Lower leg skin (tissue), 4 donors: ENCODE data around the gene ZNF483. TPM values are rescaled to one million over a fixed set of nuclear protein-coding genes. Genes with fewer than 3 reads are reported as not detected.
"Not testable (repeated sequence)": the region's sequence is repeated elsewhere in the genome, so short reads cannot be mapped to it uniquely, and the experiment has no call there.

Source experiments
- DNase-seq, 2 donors: peaks; one replicate each; pipeline ENCODE4 v3.0.0-alpha.2; 2019; ENCODE audit warnings: low spot score in 2 of 2
- H3K4me3 ChIP-seq: fragments of 200-600 bp; sonication (generic); 2 replicates; pipeline ENCODE4 v1.5.1; 2017; ENCODE audit warnings: mild to moderate bottlenecking, low read depth; ENCODE audit not compliant: poor library complexity, severe bottlenecking
- CTCF ChIP-seq, 3 donors: fragments of 450-650 bp; IDR thresholded peaks; one replicate each; pipeline ENCODE4 v1.5.1; 2016; ENCODE audit warnings: antibody characterized with exemption in 3 of 3, mild to moderate bottlenecking in 3 of 3, moderate library complexity in 2 of 3
- POLR2A ChIP-seq, 2 donors: fragments of 450-650 bp; IDR thresholded peaks; one replicate each; pipeline ENCODE4 v1.6.1; 2016 to 2017; ENCODE audit warnings: antibody characterized with exemption in 2 of 2, mild to moderate bottlenecking in 1 of 2, moderate library complexity in 1 of 2
- WGBS, 2 donors: methylation state at CpG; one replicate each; pipeline ENCODE4 v1.1.5; 2018; 5-methylcytosine and 5-hydroxymethylcytosine counted together
- intact Hi-C: fragments of 100-400 bp; cut with DNase I; formaldehyde crosslinking; loops from one replicate; pipeline ENCODE4 v1.15.0; 2023; ENCODE audit warnings: low total_unique reads
- total RNA-seq, 4 donors: library from RNA; depleted of rRNA; stranded (reverse); fragments of >200 nt; gene quantifications; one replicate each; pipeline ENCODE4 v1.1.0, GENCODE V29; 2016

Gene ZNF483
- total RNA-seq, 4 donors from 2014 or later, result 0.55 to 3.4 (median 2.3) TPM

GRCh38 chr9:111610845-111611244 is 85.9 kb downstream of the ZNF483 start:
- intact Hi-C loops, result no loop called here
- no peak for DNase-seq
- no peak for TF ChIP-seq CTCF (IDR thresholded peaks at IDR 0.05)
- no peak for TF ChIP-seq POLR2A (IDR thresholded peaks at IDR 0.05)
- 46 to 55% methylated on average over 7 of the region's 7 CpGs for WGBS, 2 donors
- no peak overlapping the region for H3K4me3 ChIP-seq

DNA sequence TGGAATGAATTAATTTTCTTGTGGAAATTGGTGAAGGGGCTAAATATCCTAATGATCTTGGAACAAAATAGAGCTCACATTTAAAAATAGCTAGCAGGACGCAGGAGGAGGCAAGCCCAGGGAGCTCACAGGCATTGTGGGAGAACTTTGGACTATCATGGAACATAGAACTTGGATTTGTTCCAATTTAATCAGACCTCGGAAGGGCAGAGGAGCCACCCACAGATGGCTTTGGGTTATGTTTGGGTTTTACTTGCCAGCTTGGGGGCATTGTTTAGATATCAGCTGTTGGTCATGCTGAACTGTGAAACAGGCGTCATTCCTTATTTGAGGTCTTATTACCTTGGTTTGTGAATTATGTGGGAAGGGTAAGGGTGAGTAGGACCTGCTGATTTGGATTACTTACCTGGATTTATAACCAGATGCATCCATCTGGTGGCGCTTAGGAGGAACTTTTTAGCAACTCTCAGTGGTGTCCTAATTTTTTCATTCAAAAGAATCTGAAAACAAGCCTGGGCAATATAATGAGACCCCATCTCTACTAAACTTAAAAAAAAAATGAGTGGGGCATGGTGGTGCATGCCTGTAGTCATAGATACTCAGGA is 88.6 kb downstream of the ZNF483 start:
- no peak for TF ChIP-seq POLR2A (IDR thresholded peaks at IDR 0.05)
- 34 to 57% methylated on average over 4 of the region's 4 CpGs for WGBS, 2 donors
- no peak overlapping the region for H3K4me3 ChIP-seq
- no peak for DNase-seq
- intact Hi-C loops, result no loop called here

DNA sequence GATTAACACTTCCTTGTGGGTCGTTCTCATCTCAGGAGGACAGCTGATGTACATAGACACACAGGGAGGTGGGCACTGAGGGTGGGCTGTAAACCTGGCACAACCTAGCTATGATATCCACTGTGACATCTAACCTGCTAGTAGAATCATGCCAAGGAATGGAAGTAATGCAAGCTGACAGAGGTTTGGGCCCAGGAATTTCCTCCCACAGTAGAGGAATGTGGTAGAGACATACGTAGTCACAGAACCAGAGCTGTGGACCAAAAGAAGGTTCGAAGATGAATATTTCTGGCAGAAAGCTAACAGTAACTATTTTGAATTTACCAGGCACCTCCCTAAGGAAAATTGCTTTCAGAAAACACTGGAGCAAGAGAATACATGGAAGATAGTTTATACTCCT is 90.9 kb downstream of the ZNF483 start:
- H3K4me3 ChIP-seq, result no peak overlapping the region
- no peak for DNase-seq
- TF ChIP-seq CTCF (IDR thresholded peaks at IDR 0.05) (no peak), POLR2A (IDR thresholded peaks at IDR 0.05) (no peak)
- 42 to 52% methylated on average over 3 of the region's 3 CpGs for WGBS, 2 donors
- intact Hi-C loops, result no loop called here

DNA sequence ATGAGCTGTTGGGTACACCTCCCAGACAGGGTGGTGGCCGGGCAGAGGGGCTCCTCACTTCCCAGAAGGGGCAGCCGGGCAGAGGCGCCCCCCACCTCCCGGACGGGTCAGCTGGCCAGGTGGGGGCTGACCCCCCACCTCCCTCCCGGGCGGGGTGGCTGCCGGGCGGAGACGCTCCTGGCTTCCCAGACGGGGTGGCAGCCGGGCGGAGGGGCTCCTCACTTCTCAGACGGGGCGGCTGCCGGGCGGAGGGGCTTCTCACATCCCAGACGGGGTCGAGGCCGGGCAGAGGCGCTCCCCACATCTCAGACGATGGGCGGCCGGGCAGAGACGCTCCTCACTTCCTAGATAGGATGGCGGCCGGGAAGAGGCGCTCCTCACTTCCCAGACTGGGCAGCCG is 92.4 kb downstream of the ZNF483 start:
- intact Hi-C loops, DNase-seq, H3K4me3 ChIP-seq: not testable (repeated sequence)
- WGBS, 2 donors, result 89 to 96% methylated on average over 25 to 27 of the region's 29 CpGs

DNA sequence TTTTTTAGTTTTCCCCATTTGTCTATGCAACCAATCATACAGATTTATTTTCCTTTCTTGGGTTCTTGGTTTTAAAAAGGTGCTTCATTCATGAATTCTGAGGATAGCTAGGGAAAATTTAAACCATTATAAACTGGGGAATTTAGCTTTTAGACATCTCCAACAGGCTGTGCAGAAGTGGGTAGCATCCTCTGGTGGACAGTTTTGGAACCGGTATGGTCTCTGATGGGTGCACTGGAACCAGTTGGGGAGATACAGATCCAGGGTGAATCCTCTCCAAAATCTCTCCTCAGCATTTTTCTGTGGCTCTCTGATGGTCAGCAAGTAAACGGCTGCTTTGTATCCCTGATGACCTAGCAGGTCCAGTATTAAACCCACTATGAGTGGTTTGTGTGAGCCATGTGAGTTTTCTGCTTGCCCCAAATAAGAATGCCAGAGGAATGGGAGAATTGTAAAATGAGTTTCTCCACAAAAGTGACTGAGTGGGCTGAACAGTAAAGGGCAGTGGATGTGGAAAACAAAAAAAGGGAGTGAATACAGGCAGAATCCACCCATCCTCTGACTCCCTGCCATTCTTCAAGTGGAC is 97.0 kb downstream of the ZNF483 start:
- no peak overlapping the region for H3K4me3 ChIP-seq
- intact Hi-C loops, result no loop called here
- WGBS, 2 donors, result 18 to 27% methylated on average over 2 of the region's 2 CpGs
- TF ChIP-seq CTCF (IDR thresholded peaks at IDR 0.05) (peak in 1 of 3 donors; percentile 18), POLR2A (IDR thresholded peaks at IDR 0.05) (no peak)
- DNase-seq, result no peak

DNA sequence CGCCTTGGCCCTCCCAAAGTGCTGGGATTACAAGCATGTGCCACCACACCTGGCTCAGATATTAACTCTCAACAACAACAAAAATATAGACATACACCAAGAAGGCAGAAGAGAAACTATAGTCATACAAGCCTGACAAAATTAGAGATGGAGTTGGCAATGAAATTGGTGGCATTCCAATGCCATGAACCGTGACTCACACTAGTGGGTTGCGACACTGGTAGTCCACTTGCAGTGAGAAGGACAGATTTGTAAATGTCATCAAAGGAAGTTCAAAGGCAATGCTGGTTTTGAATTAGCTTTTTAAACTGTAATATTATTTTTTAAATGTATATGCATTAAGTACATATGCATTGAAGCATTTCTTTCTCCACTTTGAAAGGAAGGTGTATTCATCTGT is 97.6 kb downstream of the ZNF483 start:
- TF ChIP-seq CTCF (IDR thresholded peaks at IDR 0.05) (no peak), POLR2A (IDR thresholded peaks at IDR 0.05) (no peak)
- no peak overlapping the region for H3K4me3 ChIP-seq
- intact Hi-C loops, result no loop called here
- WGBS, 2 donors, result 28 to 48% methylated on average over 3 of the region's 3 CpGs
- peak in 1 of 2 donors; percentile 56 for DNase-seq

Other genes with a start within 250 kb of the ZNF483 start
- under 1 TPM in 1 of 4 donors, not detected in 3; 0.25 TPM for gene OR2K2, start 195.0 kb upstream of the ZNF483 start, total RNA-seq
- gene ECPAS, start 40.8 kb upstream of the ZNF483 start, total RNA-seq, result 10 to 100 TPM; 53.5 to 75.7 (median 66.1) TPM
- gene PTGR1, start 74.5 kb downstream of the ZNF483 start, total RNA-seq, result 10 to 100 TPM; 20.2 to 50.1 (median 40.4) TPM
- 10 to 100 TPM in 1 of 4 donors, 1 to 10 TPM in 3; 6.8 to 13.1 (median 8.4) TPM for gene DNAJC25, start 106.2 kb downstream of the ZNF483 start, total RNA-seq
- gene GNG10, start 136.4 kb downstream of the ZNF483 start, total RNA-seq, result 10 to 100 TPM in 2 of 4 donors, 1 to 10 TPM in 2; 5.3 to 21.1 (median 15.4) TPM